22Rv1 (cell line): ENCODE measurements around the gene ZSWIM5.
"Not testable (repeated sequence)": the region's sequence is repeated elsewhere in the genome, so short reads cannot be mapped to it uniquely, and the experiment has no call there.

ENCODE experiments used
- CTCF ChIP-seq: fragments of 450-650 bp; IDR thresholded peaks from 2 replicates; pipeline ENCODE4 v1.5.1; 2017; ENCODE audit warnings: mild to moderate bottlenecking
- ZFX ChIP-seq: fragments of 450-650 bp; IDR thresholded peaks from 2 replicates; pipeline ENCODE4 v1.6.1; 2017; ENCODE audit warnings: antibody characterized with exemption, borderline replicate concordance

GRCh38 chr1:45076959-45077358 is 129.4 kb downstream of the ZSWIM5 start:
- not testable (repeated sequence) for TF ChIP-seq CTCF, ZFX
